Muscle layer of duodenum (tissue), 2 donors: ENCODE data around the gene POF1B.
A peak's percentile ranks its signal among the peaks of the same experiment; 100 is the strongest.

ENCODE experiments used
- H3K27ac ChIP-seq: one replicate; pipeline ENCODE4 v1.7.0; 2013; ENCODE audit warnings: mild to moderate bottlenecking, low read length
- H3K27me3 ChIP-seq: one replicate; pipeline ENCODE4 v1.7.0; 2013; ENCODE audit warnings: low read depth, mild to moderate bottlenecking, control low read depth, low read length
- H3K36me3 ChIP-seq, 2 donors: one replicate each; pipeline ENCODE4 v1.7.0; 2013; ENCODE audit warnings: low read length in 2 of 2, control low read depth in 1 of 2, mild to moderate bottlenecking in 1 of 2; ENCODE audit not compliant: insufficient read depth in 2 of 2, control insufficient read depth in 1 of 2
- H3K4me1 ChIP-seq, 2 donors: one replicate each; pipeline ENCODE4 v1.7.0; 2013; ENCODE audit warnings: low read length in 2 of 2, mild to moderate bottlenecking in 2 of 2, control low read depth in 1 of 2, moderate library complexity in 1 of 2; ENCODE audit not compliant: insufficient read depth in 2 of 2, control insufficient read depth in 1 of 2
- H3K4me3 ChIP-seq, 2 donors: one replicate each; pipeline ENCODE4 v1.7.0; 2013; ENCODE audit warnings: low read length in 2 of 2, low read depth in 1 of 2, mild to moderate bottlenecking in 1 of 2
- H3K9me3 ChIP-seq, 2 donors: one replicate each; pipeline ENCODE4 v1.7.0; 2013; ENCODE audit warnings: low read length in 2 of 2, control low read depth in 1 of 2, mild to moderate bottlenecking in 1 of 2; ENCODE audit not compliant: control insufficient read depth in 1 of 2
- donor health status: healthy.

Gene POF1B, protein sequence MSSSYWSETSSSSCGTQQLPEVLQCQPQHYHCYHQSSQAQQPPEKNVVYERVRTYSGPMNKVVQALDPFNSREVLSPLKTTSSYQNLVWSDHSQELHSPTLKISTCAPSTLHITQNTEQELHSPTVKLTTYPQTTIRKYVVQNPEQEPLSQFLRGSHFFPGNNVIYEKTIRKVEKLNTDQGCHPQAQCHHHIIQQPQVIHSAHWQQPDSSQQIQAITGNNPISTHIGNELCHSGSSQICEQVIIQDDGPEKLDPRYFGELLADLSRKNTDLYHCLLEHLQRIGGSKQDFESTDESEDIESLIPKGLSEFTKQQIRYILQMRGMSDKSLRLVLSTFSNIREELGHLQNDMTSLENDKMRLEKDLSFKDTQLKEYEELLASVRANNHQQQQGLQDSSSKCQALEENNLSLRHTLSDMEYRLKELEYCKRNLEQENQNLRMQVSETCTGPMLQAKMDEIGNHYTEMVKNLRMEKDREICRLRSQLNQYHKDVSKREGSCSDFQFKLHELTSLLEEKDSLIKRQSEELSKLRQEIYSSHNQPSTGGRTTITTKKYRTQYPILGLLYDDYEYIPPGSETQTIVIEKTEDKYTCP

DNA sequence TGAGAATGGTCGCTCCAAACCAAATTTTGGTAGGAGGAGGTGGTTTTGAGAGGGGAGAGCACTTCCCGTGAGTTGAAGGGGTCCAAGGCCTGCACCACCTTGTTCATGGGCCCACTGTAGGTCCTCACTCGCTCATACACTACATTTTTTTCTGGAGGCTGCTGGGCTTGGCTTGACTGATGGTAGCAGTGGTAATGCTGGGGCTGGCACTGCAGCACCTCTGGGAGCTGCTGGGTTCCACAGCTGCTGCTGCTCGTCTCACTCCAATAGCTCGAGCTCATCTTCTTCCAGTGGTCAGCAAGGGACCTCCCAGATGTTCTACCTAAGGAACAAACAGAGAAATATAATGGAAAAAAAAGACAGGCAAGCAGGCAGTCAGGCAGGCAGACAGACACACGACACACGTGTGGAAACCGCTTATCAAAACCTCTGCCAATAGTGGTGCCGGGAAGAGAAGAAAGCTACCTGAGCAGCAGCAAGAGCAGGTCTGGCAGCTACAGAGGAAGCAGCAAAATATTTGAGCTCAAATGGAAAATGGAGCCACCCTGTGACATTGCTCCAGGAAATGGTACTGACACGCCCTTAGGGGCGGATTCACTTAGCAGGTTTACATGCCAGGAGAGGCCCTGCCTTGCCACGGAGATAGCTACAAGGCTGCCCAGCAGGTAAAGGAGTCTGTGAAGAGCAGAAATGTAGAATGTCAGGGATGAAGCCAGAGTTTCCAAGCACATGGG is at the start of gene POF1B:
TSS of gene POF1B (minus strand) at position 492 of the 734 bp plus-strand sequence. CDS start at position 281, 211 bp downstream.
- Histone ChIP-seq H3K36me3 (no peaks in the 10 kb centered on the region), H3K27me3 (no peaks in the 10 kb centered on the region), H3K9me3 (no peaks in the 10 kb centered on the region), H3K4me1 (no peaks in the 10 kb centered on the region), H3K4me3 (peak within 1 kb of the TSS in 1 of 2 donors; percentile 54), H3K27ac (peak within 1 kb of the TSS; percentile 77)

DNA sequence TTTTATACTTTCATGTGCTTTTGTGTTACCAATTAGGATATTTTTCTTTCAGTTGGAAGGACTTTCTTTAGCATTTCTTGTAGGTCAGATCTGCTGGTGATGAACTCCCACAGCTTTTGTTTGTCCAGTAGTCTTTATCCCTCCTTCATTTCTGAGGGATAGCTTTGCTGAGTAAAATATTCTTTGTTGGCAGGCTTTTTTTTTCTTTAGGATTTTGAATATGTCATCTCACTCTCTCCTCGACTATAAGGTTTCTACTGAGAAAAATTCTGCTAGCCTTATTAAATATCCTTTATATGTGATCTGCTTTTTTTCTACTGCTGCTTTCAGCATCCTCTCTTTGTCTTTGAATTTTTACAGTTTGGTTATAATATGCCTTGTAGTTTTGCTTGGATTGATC is 49.6 kb upstream of the POF1B start:
- peaks cover 0 to 5% of the 10 kb centered on the region in 2 donors for H3K9me3 ChIP-seq
- no peaks in the 10 kb centered on the region for H3K4me1 ChIP-seq
- no peak overlapping the region for H3K27ac ChIP-seq
- H3K4me3 ChIP-seq: no peak overlapping the region
- no peaks in the 10 kb centered on the region for H3K27me3 ChIP-seq
- no peaks in the 10 kb centered on the region for H3K36me3 ChIP-seq

DNA sequence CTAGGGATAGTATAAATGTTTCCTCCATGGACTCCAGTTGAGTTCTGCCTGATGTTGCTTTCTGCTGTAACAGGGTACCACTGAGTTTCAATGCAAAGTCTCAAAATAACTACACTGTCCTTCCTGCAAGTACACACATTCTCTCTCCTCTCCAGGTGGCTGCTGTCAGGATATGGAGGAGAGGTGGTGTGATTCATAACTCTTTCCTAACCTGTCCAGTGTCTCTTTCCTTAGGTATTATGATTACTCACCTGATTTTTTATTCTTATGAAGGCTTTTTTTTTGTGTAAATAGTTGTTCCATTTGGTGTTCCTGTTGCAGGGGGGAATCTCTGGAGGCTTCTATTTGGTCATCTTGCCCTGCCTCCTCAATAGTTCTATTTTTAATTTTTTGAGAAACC is 39.8 kb upstream of the POF1B start:
- H3K9me3 ChIP-seq: no peaks in the 10 kb centered on the region
- H3K4me3 ChIP-seq: no peak overlapping the region
- no peaks in the 10 kb centered on the region for H3K4me1 ChIP-seq
- H3K27ac ChIP-seq: no peak overlapping the region
- no peaks in the 10 kb centered on the region for H3K27me3 ChIP-seq
- H3K36me3 ChIP-seq: no peaks in the 10 kb centered on the region

DNA sequence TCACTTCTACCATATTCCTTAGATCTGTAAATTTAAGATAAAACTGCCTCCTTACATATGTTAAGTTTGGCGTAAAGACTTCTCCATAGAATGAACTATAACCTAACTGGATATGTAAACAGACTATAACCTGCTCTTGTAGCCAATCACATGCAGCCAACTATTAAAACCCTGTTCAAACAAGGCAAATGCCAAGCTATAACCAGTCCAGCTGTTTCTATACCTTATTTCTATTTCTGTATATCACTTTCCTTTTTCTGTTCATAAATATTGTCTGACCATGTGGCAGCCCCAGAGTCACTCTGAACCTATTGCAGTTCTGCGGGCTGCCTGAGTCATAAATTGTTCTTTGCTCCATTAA is 12.4 kb upstream of the POF1B start:
- H3K4me1 ChIP-seq: no peaks in the 10 kb centered on the region
- no peaks in the 10 kb centered on the region for H3K36me3 ChIP-seq
- no peaks in the 10 kb centered on the region for H3K27me3 ChIP-seq
- H3K4me3 ChIP-seq: no peak overlapping the region
- H3K9me3 ChIP-seq: no peaks in the 10 kb centered on the region
- no peak overlapping the region for H3K27ac ChIP-seq

DNA sequence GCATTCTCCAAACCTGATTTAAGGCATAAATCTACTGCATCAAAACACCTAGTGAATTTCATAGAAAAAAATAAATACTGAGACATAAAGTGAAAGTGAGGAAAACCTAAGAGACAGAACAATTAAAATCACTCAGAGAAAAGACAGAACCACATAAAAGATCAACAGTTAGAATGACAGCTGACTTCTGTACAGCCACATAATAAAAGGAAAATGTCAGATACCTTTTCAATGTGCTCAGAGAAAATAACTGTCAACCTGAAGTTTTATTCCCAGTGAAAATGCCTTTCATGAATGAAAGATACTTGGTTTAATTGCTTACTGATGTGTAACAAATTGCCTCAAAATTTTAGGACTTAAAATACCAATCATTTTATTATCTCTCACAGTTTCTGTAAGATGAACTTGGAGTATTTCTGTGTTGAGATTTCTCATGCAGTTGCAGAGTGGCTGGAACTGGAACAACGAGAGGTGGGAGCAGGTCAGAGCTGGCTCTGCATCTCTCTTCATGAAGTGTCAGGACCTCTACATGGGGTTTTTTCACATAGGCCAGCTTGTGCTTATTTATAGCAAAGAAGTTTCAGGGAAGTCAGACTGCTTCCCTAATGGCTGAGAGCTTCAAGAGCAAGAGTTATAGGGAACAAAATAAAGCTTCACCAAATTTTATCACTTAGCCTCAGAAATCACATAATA is 11.9 kb upstream of the POF1B start:
- no peaks in the 10 kb centered on the region for H3K9me3 ChIP-seq
- H3K27ac ChIP-seq: no peak overlapping the region
- H3K27me3 ChIP-seq: no peaks in the 10 kb centered on the region
- no peaks in the 10 kb centered on the region for H3K4me1 ChIP-seq
- no peak overlapping the region for H3K4me3 ChIP-seq
- no peaks in the 10 kb centered on the region for H3K36me3 ChIP-seq

DNA sequence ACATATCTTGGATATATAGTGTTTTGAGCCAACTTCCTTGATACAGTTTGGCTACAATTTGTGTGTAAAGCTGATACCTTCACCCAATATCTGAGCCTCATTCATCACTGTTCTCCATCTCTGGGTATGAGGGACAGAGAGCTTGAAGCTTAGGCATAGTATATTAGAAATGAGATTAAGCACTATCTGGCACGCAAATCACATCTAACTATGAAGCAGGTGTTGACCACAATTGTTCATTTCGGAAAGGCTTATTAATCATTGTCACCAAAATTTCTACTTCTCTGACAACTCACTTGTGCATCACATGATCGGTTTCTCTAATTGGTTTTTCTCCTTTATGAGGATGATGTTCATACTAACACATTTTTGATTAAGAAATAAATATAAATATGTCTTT is 2.1 kb upstream of the POF1B start:
- Histone ChIP-seq H3K9me3 (no peaks in the 10 kb centered on the region), H3K36me3 (no peaks in the 10 kb centered on the region), H3K4me3 (no peak overlapping the region), H3K27me3 (no peaks in the 10 kb centered on the region), H3K4me1 (no peaks in the 10 kb centered on the region), H3K27ac (no peak overlapping the region)

DNA sequence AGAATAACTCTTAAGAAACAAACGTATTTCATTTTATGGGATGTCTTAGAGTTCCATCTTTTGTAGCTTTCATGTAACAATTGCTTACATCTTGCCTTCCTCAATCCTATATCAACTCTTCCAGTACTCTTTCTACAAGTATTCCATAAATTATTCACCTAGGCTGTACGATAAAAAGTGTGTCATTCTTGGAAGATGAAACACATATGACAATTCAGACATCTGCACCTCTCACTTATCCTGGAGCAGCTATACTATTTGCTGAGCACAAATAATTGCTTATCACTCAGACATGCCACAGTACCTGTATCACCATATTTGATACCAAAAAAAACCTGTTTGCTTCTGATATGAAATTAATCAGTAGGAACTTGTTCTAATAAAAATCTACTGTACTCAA is 1.0 kb downstream of the POF1B start:
- H3K4me1 ChIP-seq: no peaks in the 10 kb centered on the region
- no peaks in the 10 kb centered on the region for H3K9me3 ChIP-seq
- H3K36me3 ChIP-seq: no peaks in the 10 kb centered on the region
- H3K27ac ChIP-seq: peak overlapping the region; percentile 77
- no peaks in the 10 kb centered on the region for H3K27me3 ChIP-seq
- peak overlapping the region in 1 of 2 donors; percentile 54 for H3K4me3 ChIP-seq

DNA sequence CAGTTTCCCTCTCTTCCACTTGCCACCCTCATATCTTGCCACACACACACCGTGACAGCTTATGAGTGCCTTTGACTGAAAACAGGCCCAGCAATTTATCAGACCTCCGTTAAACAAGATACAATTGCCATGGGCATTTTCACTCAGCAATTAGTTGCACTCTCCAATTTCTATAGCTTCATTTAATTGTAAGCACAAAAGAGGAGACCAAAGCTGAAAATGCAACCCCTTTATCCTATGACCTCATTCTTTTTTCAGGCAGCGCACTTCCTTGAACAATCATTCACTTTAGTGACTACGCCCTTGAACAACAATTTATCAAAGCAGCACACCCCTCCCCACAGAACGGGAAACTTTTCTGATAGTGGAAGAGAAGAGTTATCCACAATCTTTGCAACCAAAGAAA is 4.1 kb downstream of the POF1B start:
- Histone ChIP-seq H3K4me1 (no peaks in the 10 kb centered on the region), H3K4me3 (peak overlapping the region in 1 of 2 donors; percentile 30), H3K27ac (peak overlapping the region; percentile 51), H3K27me3 (no peaks in the 10 kb centered on the region), H3K9me3 (no peaks in the 10 kb centered on the region), H3K36me3 (no peaks in the 10 kb centered on the region)

DNA sequence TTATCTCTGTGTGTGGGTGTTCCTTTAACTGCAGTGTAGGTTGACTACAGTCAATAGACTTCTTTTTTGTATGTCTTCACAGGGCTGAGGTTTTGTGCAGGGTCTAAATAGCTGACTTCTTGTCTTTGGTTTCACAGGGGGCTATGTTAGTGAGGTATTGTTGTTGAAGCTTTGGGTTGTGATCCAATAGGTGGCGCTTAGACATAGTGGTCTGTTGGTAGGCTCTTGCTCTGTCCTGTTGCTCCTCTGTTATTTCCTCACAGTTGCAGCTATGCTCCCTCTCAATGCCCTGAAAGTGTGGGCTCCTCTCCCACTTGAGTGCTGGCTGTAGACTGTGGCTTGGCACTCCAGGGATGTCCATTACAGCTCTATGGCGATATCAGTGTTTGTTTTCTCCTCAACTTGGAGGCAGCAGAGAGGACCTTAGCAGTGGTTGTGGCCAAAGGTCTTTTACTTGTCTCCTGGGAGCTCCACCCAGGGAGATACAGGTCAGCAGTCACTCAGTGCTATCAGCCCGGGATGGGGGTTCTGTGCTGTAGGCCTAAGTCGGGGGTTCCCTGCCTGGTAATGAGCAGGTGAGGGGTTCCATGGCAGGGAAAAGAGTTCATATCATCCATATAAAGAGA is 14.0 kb downstream of the POF1B start:
- H3K27me3 ChIP-seq: no peaks in the 10 kb centered on the region
- no peaks in the 10 kb centered on the region for H3K36me3 ChIP-seq
- H3K4me3 ChIP-seq: no peak overlapping the region
- H3K9me3 ChIP-seq: no peaks in the 10 kb centered on the region
- no peaks in the 10 kb centered on the region for H3K4me1 ChIP-seq
- H3K27ac ChIP-seq: no peak overlapping the region

DNA sequence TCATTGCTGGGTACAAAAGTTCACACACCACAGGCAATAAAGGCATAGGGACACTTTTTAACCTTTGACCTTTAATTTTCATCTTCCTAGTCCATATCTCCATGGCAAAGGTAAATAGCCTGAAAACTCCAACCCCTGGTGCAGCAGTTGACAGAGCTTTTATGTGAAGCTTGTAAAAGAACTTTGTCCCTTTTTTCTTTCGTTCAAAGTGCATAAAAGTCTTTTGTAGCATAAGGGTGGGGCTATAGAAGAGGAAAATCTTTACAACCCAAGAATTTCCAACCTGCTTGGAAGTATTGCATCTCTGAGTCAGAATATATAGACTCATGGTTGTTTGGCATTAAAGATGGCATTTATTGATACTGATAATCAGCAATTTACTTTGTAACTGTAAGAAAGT is 20.4 kb downstream of the POF1B start:
- no peak overlapping the region for H3K27ac ChIP-seq
- no peaks in the 10 kb centered on the region for H3K27me3 ChIP-seq

DNA sequence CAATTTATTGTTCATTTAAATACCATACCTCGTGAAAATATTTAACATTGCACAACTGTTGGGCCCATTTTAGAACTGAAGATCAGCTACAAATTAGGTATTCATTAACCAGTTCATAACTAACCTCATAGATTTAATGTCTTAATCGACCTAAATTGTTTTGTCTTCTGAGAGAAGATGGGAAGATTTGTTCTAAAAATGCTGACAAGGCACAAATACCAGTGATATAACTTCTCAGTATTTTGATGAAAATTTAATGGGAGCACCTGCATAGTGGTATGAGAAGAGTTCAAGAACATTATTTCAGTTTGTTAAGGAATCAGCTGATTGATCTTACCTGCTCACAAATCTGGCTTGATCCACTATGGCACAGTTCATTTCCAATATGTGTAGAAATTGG is 33.9 kb downstream of the POF1B start:
- H3K4me3 ChIP-seq: no peak overlapping the region
- H3K27ac ChIP-seq: no peak overlapping the region
- no peaks in the 10 kb centered on the region for H3K9me3 ChIP-seq
- H3K4me1 ChIP-seq: no peaks in the 10 kb centered on the region
- no peaks in the 10 kb centered on the region for H3K36me3 ChIP-seq
- no peaks in the 10 kb centered on the region for H3K27me3 ChIP-seq

More for the DNA sequence above, 20.4 kb downstream of the POF1B start:
- Histone ChIP-seq H3K4me1 (no peaks in the 10 kb centered on the region), H3K9me3 (no peaks in the 10 kb centered on the region), H3K4me3 (no peak overlapping the region), H3K36me3 (no peaks in the 10 kb centered on the region)
